HG03045 (cell line): Measurements from ENCODE around the gene LRP2BP.
A peak's percentile ranks its signal among the peaks of the same experiment; 100 is the strongest.

ENCODE experiments used
- ATAC-seq: cut with Tn5 transposase; IDR thresholded peaks from one replicate; pipeline ENCODE4 v1.9.1; 2021; ENCODE audit warnings: mild to moderate bottlenecking, moderate library complexity; ENCODE audit not compliant: unreplicated experiment

Gene LRP2BP

GRCh38 chr4:185395956-185396723 is 416 bp upstream of the LRP2BP start:
- ATAC-seq = peak; percentile 79

GRCh38 chr4:185394568-185395237 is 1.0 kb downstream of the LRP2BP start:
- ATAC-seq = no peak

DNA sequence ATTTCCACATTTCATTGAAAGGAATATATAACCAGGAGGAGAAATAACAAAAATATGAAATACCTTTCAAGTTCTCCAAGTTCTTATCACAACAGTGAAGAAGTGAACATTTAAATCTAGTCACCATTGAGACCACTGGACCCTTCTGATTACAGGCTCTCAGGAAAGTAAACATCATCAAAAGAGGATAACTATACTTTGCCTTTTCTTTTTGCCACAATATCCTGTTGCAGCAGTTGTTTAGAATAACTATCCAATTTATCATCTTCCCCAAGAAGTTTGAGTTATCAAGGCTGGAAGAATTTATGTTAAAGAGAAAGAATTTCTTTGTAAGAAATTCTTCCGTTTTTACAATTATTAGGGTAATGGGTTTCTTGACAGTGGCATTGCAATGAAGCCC is 3.6 kb downstream of the LRP2BP start:
- no peak for ATAC-seq

GRCh38 chr4:185390941-185391340 is 4.8 kb downstream of the LRP2BP start:
- no peak for ATAC-seq

DNA sequence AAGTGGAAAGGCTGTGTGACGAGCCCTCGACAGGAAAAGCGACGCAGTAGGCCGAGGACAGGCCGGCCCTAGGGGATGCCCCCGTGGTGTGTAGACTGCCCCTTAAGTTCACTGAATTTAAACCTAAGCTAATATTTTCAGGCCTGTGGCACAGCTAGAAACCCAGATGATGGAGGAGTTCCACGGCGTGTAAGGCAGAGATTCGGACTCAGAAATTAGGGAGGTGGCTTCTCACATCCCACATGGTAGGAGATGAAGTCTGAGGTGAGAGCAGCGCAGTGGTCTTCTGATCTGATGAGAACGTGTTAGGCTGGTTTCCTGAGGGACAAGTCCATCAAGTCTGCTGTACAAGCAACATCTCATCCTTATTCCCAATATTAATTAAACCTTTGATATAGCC is 7.8 kb downstream of the LRP2BP start:
- no peak for ATAC-seq

DNA sequence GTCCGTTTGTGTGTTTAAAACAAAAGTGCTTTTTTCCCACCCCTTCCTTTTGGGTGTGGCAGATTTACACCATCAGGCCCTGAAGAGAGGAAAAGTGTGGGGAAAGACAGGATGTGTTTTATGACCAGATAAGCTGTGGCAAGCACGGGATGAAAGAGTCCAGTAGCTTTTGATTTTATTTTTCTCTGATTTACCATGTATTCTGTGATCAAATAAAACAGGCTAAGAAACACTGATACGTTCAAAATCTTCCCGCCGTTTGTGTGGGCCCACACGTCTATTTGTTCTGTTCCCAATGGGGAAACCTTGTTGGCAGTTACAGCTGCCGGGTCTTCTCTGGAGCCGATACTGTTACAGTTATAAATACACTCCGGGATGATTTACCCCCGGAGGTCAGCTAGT is 10.8 kb downstream of the LRP2BP start:
- no peak for ATAC-seq

DNA sequence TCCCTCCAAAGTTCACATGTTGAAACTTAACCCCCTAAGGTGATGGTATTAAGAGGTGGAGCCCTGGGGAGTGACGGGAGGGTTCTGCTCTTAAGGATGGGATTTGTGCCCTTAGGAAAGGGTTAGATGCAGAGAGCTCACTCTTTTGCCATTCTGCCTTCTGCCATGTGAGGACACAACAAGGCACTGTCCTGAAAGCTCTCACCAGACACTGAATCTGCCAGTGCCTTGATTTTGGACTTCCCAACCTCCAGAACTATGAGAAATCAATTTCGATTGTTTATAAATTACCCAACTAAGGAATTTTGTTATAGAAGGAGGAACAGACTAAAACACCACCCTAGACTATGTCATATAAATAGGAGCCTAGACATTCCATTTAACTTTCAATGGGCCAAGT is 11.7 kb downstream of the LRP2BP start:
- ATAC-seq = no peak

GRCh38 chr4:185383451-185383850 is 12.3 kb downstream of the LRP2BP start:
- no peak for ATAC-seq

DNA sequence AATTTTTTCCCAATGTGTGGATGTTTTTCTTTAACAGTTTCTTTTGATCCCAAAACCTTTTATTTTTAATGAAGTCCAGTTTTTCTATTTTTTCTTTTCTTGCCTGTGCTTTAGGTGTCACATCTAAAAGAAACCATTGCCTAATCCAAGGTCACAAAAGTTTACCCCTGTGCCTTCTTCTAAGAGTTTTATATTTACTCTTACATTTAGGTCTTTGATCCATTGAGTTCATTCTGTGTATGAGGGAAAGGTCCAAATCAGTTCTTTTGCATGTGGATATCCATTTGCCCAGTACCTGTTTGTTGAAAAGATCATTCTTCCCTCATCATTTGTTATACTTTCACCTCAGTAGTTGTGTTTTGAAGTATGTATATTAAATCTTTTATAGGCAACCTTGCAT is 13.0 kb downstream of the LRP2BP start:
- ATAC-seq = no peak

DNA sequence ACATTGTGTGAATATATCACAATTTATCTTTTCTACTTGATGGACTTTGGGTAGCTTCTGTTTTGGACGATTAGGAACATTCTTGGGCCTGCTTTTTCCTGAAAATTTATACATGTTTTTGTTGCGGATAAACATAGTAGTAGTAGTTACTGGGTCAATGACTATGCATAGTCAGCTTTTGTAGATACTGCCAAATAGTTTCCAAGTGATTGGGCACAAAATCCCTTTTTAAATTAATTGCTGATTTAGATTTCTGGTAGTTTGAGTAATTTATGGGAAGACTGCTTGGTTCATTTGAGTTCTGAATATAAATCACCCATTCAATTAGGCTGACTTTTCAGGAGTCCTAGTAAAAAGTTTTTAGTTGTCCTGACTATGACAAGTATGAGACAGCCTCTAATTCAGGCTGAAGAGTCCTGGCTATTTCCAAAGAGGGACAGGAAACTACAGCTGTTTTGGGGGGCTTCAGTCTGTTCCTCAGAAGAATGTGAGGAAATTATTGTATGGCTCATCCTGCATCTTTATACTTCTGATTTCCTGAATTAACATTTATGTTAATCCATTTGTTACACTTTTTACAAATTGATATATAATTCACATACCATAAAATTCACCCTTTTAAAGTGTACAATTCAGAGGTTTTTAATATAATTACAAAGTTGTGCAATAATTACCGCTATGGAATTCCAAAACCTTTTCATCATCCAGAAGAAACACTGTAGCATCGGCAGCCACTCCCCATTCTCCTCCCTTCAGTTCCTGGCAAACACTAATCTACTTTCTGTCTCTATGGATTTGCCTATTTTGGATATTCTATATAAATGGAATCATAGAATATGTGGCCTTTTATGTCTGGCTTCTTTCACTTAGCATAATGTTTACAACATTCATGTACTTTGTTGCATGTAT is 14.2 kb downstream of the LRP2BP start:
- no peak for ATAC-seq

DNA sequence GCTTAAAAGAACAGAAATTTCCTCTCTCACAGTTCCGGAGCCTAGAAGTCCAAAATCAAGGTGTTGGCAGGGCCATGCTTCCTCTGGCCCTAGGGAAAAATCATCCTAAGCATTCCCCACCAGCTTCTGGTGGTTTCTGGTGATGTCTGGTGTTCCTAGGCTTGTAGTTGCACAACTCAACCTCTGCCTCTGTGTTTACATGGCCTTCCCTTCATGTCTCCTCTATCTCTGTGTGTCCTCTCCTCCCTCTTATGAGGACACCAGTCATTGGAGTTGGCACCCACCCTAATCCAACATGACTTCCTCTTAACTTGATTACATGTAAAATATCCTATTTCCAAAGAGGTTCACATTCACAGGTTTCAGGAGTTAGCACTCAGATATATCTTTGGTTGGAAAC is 15.4 kb downstream of the LRP2BP start:
- ATAC-seq = no peak

- ATAC-seq = no peak
These were observed 16.1 kb downstream of the LRP2BP start for GRCh38 chr4:185379326-185380295.

- no peak for ATAC-seq
These were observed 17.5 kb downstream of the LRP2BP start for GRCh38 chr4:185378264-185378663.

- no peak for ATAC-seq
These were observed 21.2 kb downstream of the LRP2BP start for GRCh38 chr4:185374573-185374972.

GRCh38 chr4:185374027-185374426 is 21.7 kb downstream of the LRP2BP start:
- ATAC-seq = no peak

DNA sequence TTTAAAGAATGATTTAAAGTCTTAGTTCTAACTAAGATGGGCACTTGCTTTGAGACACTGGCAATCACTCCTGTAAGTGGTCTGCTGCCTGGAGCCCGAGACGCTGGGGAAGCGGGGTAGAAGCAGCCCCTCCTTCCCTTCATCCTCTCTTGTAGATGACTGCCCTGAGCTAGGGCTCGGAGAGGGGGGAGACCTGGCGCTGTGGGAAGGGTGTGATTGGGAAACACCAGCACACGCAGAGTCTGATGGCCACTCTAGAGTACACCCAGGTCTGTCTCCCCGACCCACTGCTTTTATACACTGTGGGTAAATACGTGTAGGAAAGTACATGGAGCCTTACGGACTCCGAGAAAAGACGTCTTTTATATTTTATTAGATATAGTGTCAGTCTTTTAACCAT is 24.0 kb downstream of the LRP2BP start:
- no peak for ATAC-seq

- ATAC-seq = no peak
These were observed 25.3 kb downstream of the LRP2BP start for GRCh38 chr4:185370268-185370949.

- no peak for ATAC-seq
These were observed 26.0 kb downstream of the LRP2BP start for GRCh38 chr4:185369731-185370130.

DNA sequence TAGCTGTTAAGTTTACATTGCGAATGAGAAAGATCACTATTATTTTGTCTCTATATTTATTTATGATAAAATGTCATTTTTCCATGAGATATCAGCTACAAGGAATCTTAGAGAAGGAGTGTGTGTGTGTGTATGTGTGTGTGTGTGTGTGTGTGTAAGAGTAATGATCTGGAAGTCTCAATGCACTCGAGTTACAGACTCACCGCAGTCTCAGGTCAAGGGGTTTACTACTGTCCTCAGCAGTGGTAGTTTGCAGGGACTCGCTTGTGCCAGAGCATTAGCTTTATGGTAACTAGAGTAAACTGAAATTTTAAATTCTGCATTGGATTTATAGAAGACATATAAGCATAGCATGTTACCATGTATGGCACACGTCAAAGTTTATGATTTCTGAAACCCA is 30.8 kb downstream of the LRP2BP start:
- ATAC-seq = no peak

DNA sequence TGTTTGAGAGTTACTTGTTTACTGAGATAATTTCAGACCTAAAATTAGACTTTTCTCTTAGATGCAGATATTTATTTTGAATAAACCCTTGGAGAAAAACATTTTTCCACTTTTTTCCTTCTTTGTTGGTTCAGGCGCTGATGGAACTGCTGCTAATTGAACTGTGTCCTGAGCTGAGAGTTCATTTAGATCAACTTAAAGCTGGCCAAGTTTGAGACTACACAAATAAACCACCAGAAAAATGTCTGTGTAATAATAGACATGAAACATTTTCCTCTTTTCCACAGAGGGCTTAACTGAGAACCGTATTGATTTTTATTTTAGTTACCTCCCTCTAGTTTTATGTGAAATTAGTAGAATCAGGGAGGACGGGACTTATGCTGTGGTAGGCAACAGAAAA is 32.5 kb downstream of the LRP2BP start:
- no peak for ATAC-seq
